GM21619 (cell line): Measurements from ENCODE around the gene ARHGEF37.
"Not testable (repeated sequence)": the region's sequence is repeated elsewhere in the genome, so short reads cannot be mapped to it uniquely, and the experiment has no call there.

ENCODE experiments used
- ATAC-seq: cut with Tn5 transposase; IDR thresholded peaks from one replicate; pipeline ENCODE4 v1.9.1; 2021; ENCODE audit not compliant: unreplicated experiment

The ARHGEF37 gene, protein sequence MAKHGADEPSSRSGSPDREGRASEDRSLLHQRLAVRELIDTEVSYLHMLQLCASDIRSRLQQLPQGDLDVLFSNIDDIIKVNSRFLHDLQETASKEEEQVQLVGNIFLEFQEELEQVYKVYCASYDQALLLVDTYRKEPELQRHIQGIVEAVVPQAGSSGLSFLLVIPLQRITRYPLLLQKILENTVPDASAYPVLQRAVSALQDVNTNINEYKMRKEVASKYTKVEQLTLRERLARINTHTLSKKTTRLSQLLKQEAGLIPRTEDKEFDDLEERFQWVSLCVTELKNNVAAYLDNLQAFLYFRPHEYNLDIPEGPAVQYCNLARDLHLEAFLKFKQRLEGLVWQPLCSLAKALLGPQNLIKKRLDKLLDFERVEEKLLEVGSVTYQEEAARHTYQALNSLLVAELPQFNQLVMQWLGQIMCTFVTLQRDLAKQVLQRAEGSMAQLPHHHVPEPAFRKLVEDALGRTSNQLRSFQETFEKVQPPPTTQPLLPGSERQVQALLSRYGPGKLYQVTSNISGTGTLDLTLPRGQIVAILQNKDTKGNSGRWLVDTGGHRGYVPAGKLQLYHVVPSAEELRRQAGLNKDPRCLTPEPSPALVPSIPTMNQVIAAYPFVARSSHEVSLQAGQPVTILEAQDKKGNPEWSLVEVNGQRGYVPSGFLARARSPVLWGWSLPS

DNA sequence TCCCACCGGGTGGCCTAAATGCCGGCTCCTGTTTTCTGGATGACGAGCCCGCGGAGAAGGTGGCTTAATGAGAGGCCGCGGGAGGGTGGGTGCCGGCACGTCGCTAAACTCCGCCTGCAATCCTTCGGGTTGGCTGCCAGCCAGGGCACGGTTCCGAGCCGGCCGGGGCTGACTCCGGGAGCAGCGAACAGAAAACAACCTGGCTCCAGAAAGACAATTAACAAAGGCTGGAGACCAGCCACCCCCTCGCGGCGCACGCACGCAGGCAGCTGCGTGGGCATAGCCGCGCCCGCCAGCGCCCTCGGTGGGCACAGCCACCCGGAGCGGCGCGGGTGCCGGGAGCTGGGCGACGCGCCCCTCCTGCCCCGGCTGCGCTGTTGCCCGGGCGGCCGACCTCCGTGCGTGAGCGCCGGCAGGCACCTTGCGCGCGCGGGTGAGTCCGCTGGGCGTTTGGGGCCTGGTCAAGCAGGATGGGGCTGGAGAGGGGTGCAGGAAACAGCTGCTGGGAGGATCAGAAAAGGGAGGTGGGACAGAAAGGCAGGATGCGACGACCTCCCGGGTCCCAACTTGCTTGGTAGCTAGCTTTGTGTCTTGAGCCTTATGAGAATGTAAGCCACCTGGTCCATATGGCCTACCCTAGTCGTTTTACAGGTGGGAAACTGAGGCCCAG lies at the start of gene ARHGEF37:
ARHGEF37 (plus strand) TSS at position 307 of the 670 bp plus-strand sequence. CDS start 16,272 bp downstream, outside the sequence.
- no peak for ATAC-seq

DNA sequence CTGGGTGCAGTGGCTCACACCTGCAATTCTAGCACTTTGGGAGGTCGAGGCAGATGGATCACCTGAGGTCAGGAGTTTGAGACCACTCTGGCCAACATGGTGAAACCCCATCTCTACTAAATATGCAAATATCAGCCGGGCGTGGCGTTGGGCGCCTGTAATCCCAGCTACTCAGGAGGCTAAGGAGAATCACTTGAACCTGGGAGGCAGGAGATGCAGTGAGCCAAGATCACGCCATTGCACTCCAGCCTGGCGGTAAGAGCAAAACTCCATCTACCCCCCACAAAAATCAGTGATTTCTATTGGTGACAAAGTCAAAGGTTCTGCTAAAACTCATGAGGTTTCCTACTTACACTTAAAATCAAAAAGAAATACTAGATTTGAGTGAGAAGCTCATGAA lies 48.9 kb upstream of the ARHGEF37 start:
- no peak for ATAC-seq

DNA sequence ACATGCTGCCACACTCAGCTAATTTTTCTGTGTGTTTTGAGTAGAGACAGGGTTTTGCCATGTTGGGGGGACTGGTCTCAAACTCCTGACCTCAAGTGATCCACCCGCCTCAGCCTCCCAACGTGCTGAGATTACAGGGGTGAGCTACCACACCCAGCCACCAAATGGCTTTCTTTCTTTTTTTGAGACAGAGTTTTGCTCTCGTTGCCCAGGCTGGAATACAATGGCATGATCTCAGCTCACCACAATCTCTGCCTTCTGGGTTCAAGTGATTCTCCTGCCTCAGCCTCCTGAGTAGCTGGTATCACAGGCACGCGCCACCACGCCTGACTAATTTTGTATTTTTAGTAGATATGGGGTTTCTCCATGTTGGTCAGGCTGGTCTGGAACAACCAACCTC lies 45.5 kb upstream of the ARHGEF37 start:
- ATAC-seq = not testable (repeated sequence)

DNA sequence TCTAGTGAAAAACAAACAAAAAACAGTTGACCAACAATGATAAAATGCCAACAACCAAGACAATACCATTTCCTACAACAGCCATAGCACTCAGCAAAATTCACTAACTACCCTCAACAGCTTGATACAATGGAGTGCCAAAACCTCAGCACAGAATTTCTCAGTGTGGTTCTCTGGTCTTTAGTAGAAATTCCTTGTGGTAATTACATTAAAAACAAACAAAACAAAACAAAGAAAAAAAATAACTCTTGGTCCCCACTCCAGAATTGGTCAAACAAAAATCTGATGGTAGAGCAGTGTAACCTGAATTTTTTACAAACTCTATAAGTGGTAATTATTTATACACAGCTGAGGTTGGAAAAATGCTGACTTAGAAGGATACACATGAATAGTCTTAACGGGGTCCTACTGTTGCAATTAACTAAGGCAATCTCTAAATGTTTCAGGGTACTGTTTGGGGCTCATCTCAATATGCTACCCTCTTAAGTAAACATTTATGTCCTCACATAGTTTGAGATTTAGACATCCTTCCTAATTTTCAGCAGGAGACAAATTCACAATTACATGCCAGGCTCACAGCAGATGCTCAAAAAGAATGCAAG lies 43.8 kb upstream of the ARHGEF37 start:
- no peak for ATAC-seq

DNA sequence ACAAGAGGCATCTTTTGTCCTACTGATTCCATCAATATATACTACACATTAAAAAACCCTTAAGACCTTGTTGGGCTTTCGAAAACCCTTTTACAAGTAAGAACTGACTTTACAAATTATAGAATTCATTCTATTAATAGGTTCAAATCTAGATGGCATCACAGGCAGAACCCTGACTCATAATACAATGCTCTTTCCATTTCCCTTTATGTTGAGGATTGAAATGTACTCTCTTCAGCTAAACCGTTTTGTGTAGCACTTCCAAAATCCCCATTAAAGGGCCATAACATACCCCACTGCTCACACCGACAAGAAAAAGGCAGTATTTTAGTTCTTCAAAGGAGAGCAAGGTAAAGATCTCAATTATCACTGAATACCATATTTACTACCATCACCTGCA lies 41.2 kb upstream of the ARHGEF37 start:
- ATAC-seq = no peak

DNA sequence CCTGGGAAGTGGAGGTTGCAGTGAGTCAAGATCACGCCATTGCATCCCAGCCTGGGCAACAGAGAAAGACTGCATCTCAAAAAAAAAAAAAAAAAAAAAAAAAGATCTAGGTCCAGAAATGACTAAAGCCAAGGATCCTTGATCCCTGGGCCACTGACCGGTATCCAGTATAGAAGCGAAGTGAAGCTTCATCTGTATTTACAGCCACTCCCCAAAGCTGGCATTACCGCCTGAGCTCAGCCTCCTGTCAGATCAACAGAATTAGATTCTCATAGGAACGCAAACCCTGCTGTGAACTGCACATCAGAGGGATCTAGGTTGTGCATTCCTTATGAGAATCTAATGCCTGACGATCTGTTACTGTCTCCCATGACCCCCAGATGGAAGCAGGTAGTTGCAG lies 39.4 kb upstream of the ARHGEF37 start:
- ATAC-seq = no peak

DNA sequence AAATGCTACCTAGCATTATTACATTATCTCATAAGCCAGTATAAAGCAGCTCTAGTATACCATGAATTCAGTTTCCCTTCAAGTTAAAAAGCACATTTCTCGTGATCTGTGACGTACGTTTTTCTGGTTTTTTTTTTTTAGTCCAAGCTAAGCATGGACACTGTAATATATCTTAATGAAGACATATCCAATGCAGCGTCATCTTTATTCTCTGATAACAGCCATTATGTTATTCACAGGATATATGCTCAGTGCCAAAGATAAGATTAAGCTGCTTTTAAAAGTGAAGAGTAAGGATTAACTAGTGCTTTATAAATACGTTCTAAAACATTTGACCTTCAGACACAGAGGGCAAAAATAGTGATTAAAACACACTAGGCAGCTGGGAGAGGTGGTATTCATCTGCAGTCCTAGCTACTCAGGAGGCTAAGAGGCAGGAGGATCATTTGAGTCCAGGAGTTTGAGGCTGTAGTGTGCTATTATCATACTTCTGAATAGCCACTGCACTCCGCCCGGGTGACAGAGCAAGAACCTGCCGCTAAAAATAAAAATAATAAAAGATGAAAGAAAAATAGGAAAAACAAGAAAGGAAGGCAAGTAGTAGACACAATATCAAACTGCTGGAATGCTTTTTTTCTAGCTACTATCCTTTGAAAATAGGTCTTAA lies 37.8 kb upstream of the ARHGEF37 start:
- no peak for ATAC-seq

DNA sequence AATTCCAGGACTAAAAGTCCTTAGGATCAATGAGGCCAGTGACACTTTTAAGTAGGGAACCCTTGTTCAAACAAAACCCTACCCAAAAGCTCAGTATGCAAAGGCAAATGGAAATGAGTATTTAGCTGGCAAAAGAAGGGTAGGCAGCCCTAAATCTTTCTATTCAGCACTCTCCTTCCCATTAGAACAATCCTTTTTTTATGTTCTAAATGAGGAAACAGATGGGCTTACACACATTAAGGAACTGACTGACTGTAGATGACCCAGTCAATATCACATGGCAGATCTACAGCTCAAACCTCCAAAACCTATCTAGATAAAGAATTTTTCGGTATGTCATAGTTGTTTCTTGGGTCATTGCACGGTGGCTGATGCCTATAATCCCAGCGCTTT lies 37.3 kb upstream of the ARHGEF37 start:
- ATAC-seq = no peak

DNA sequence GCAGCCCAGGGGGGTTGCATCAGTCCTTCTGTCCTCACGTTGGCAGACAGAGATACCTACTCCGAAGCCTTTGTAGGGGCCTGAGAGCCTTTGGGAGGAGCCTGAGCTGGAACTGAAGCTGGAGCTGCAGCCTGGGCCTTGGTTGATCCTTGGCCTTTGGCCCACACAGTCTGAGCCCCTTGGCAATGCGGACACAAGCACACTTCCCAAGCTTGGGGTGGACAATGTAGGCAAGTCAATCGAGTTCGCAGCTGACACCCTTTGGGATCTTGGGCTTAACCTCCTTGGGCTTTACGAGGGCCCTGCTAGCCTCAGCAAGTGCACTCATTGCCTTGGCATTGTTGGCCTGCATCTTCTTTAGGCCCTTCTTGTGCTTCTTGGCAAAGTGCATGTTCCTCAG lies 36.0 kb upstream of the ARHGEF37 start:
- no peak for ATAC-seq

DNA sequence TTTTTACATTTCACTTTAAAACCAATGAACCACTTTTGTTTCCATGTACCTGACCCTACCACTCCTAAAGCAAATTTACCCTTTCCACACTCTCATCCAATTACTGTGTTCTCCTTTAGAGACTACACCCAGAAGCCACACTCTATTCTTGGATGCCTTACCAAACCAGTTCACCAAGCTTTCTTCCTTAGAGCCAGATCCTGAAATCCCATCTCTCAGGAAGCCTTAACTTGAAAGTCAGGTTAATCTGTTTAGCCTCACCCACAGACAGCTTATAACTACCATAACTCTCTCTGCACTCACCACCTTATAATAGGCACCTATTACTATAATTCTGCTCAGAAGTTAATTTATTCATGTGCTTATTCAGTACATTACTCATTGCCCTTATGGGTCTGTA lies 34.3 kb upstream of the ARHGEF37 start:
- no peak for ATAC-seq

DNA sequence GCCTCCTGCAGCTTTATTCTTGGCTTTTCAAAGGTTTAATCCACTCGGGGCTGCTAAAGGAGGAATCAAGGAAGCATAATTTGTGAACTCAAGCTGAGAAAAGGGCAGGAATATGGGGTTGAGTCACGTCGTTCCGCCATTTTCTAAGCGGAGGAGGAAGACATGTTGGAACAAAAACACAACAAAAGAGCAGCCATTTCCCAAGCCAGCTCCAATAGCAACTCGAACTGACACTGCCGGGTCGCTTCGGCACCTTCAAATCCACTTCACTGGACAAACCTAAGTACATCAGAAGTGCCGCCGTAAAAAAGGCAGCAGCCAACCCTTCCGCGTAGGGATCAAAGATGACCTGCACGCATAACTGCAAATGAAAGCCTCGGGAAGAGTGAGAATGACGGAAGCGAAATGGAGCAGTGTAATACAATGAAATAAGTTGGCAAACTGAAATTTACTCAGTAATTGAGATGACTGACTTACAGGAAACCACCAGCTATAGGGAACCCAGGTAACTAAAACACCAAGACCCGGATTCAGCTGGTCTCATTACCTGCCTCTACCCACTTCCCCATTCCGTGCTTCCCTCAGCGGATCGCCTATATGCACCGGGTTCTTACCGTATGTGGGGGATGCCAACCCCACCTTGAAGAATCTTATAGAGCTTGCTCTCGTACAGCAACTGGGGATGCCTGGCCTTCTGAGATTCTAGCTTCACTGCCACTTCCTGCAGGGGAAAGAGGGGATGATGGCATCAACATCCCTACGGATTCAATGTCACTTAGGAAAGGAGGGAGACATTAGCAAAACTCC lies 31.6 kb upstream of the ARHGEF37 start:
- peak; percentile 27 for ATAC-seq

DNA sequence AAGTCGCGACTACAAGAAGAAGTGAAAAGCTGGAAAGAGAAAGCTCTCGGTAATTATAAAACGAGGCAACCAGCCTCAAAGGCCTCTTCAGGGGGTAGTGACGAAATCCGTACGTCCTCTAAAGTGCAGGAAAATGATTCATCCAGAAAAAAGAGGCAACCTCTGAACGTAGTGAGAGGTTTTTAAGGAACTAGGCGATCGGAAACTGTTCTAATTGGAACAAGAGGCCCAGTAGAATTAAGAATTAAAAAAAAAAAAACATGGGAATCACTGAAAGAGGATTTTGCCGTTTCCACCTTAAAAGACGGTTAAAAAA lies 31.1 kb upstream of the ARHGEF37 start:
- no peak for ATAC-seq

DNA sequence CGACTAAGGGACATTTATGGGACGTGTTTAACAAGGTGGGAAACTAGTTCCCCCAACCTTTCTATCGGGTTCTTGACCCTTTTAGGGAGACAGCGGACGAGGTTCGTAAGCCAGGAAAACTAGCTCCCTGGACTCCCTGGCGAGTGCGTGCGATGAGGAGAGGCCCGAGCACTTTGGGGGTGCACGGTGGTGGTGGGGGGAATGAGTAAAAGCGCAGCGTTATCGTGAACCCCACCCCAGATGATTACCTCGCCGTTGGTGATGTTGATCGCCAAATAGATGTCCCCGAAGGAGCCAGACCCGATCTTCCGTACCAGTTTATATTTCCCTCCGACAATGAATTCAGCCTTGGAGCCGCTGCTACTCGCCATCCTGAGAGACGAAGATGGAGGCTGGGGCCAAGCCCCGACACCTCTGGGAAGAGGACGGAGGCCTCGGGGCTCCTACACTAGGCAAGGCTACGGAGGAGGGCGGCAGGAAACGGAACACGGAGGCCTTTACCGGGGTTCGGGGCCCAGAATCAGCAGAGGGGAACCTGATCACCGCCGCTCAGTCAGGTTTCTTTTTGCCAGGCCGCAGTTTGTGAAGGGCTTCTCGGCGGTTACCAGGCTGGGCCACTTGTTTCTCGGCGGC lies 30.6 kb upstream of the ARHGEF37 start:
- no peak for ATAC-seq

DNA sequence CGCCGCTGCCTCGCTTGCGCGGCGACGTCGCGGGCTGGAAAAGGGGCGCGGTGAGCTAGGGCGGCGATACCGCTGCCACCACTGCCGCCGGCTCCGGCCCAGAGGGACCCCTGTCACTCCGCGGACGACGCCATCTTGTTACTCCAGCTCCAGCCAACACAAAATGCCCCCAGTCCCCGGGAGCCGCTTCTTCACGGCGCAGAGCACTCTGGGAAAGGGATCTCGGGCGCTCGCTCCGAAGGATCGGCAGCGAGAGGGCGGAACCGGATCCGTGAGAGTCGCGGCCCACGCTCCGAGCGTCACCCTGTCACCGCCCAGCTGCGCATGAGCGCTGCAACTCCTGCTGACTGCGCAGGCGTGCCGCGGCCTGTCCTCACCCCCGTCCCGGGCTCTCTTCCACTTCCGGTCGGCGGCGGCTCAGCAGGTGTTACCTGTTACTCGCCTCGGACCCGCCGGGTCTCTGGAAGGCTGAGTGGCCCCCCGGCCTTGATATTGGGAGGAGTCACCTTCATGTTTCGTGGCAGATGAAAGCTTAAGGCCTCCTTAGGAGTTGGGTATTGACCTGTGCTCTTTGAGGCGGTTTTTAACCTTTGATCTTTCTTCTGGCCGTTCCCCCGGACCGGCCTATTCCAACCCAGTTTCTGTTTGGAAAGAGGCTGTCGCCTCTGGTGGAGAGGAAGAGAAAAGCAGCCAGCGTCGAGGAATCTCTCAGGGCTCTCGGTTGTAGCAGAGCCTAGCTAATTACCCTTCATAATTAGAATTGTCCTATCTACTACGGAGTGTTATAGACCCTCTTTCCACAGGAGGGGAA lies 29.9 kb upstream of the ARHGEF37 start, which contains the start of gene CSNK1A1:
CSNK1A1 (minus strand) TSS at position 213 of the 811 bp plus-strand sequence. CDS start 475 bp downstream, outside the sequence.
- peak; percentile 91 for ATAC-seq

DNA sequence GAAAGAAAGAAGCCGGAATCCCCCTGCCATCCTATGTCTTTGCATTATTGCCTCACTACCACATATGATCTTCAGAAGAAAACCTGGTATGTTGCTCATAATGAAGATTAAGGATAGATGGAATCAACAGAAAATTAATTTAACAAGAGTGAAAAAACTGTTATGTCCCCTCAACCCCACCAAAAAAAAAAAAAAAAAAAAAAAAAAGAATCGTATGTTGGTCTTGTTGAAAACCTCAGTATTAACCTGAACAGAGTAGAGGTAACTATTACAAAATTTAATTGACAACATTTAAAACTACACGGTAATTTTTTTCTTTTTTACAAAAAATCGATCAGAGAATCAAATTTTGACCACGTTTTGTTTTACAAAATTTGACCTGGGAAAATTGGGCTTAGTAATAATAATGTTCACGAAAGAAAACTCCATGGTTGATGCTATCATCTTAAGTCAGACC lies 29.2 kb upstream of the ARHGEF37 start:
- no peak for ATAC-seq

DNA sequence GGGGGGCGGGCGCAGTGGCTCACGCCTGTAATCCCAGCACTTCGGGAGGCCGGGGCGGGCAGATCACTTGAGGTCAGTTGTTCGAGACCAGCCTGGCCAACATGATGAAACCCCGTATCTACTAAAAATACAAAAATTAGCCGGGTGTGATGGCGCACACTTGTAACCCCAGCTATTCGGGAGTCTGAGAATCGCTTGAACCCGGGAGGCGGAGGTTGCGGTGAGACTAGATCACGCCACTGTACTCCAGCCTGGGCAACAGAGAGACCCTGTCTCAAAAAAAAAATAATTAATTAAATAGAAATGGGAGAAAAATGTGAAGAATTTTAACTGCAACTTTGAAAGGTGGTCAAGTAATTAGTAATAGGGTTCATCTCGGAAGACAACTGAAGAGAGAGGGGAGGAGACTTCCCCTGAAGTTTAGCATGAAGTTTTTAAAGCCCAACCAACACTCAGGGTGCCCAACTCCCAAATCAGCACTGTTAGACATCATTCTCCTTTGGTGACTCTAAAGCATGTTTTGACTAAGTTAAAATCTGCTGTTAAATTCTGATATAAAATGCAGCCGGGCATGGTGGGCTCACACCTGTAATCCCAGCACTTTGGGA lies 28.6 kb upstream of the ARHGEF37 start:
- ATAC-seq = no peak

DNA sequence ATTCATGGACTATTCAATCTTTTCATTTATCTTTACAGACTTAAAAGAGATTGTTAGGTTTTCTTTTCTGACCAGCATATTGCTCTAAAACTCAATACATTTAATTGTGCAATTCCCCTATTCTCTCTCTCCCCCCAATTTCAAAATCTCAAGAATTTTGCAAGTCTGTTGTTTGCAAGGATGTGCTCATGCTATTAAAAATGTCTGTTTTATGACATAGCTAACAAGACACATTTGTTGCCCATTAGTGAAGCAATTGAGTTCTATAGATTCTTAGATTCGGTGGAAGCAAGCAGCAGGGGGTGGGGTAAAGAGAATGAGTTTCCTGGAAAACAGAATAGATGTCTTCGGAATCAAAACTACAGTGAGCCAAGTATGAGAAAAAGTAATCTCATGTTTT lies 21.6 kb upstream of the ARHGEF37 start:
- ATAC-seq = no peak

DNA sequence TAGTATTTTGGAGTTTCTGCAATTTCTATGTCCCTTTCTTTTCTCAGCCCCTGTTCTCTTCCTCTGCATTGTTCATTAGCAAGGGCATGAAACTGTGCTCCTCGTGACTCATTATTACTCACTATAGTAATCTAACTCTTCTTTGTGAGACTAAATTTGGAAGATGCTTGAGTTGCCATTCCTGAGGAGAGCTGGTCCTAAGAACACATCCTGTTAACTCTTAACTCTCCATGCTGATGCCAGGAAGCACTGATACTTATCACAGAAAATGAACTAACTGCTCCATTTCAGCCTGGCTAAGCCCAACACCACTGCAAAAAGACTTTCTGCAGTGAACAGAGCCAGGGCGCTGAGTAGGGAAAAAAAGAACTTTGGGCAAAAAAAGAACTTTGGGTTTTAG lies 19.4 kb upstream of the ARHGEF37 start:
- no peak for ATAC-seq
